Mammary epithelial cell (primary cell): ENCODE measurements around the gene HEPN1.

ENCODE experiments used
- EZH2 ChIP-seq: IDR thresholded peaks from 2 replicates; pipeline ENCODE4 v1.6.1; 2012; ENCODE audit warnings: low read length, inconsistent platforms, borderline replicate concordance
- TF ChIP-seq, protein P1 (sequence below), 2 donors: IDR thresholded peaks in 1 of 2; conservative IDR thresholded peaks in 1 of 2; 2 replicates each; pipeline ENCODE4 v1.5.1; 2011 to 2012; ENCODE audit warnings: inconsistent platforms in 2 of 2, low read length in 2 of 2, mild to moderate bottlenecking in 2 of 2, control low read depth in 1 of 2, low read depth in 1 of 2; ENCODE audit not compliant: insufficient read depth in 1 of 2; ENCODE audit errors: extremely low read depth in 1 of 2

DNA sequence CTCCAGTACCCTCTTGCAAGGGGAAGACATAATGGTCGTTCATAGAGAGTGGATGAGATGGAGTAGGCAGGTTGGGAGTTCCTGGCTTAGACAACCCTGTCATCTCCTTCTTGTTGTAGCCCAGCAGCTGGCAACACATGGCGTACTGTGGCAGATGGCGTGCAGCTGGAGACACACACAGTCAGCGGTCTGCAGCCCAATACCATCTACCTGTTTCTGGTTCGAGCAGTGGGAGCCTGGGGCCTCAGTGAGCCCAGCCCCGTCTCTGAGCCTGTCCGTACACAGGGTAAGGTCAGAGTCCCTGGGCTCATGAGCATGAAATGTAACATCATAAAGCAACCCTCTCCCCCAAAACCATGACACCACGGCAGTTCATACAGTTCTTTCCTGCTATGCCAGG is 45.1 kb upstream of the HEPN1 start:
- TF ChIP-seq, protein P1, sequence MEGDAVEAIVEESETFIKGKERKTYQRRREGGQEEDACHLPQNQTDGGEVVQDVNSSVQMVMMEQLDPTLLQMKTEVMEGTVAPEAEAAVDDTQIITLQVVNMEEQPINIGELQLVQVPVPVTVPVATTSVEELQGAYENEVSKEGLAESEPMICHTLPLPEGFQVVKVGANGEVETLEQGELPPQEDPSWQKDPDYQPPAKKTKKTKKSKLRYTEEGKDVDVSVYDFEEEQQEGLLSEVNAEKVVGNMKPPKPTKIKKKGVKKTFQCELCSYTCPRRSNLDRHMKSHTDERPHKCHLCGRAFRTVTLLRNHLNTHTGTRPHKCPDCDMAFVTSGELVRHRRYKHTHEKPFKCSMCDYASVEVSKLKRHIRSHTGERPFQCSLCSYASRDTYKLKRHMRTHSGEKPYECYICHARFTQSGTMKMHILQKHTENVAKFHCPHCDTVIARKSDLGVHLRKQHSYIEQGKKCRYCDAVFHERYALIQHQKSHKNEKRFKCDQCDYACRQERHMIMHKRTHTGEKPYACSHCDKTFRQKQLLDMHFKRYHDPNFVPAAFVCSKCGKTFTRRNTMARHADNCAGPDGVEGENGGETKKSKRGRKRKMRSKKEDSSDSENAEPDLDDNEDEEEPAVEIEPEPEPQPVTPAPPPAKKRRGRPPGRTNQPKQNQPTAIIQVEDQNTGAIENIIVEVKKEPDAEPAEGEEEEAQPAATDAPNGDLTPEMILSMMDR (conservative IDR thresholded peaks at IDR 0.05 in 1 of 2, IDR thresholded peaks at IDR 0.05 in 1 of 2; ENCODE audit: extremely low read depth in 1 of 2, insufficient read depth in 1 of 2, low read depth in 1 of 2, low read length in 2 of 2) = no peak
- no peak for TF ChIP-seq EZH2
